ENCODE data around the gene CEP128.
"Not testable (repeated sequence)": the region's sequence is repeated elsewhere in the genome, so short reads cannot be mapped to it uniquely, and the experiment has no call there.

Gene CEP128

DNA sequence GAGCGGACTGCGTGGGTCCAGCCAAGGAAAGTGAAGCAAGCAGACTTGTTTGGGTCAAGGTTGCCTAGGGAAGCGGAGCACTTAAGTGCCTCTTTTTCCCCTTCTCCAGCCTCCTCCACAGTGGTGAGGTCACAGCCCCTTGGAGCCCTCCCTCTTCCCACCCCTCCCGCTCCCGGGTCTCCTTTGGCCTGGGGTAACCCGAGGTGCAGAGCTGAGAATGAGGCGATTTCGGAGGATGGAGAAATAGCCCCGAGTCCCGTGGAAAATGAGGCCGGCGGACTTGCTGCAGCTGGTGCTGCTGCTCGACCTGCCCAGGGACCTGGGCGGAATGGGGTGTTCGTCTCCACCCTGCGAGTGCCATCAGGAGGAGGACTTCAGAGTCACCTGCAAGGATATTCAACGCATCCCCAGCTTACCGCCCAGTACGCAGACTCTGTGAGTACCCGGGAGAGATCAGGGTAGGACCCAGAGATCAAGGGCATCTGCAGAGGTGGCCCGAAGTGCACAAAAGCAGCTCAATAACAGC, 13.9 kb upstream of the CEP128 start, which contains the start of gene TSHR:
Gene TSHR, plus strand, starts transcription at position 206 of the 526 bp plus-strand sequence. Its CDS starts 60 bp downstream, at position 266.
- H3K4me3 ChIP-seq (ENCODE audit: low read depth, low read length) = peak within 1 kb of the TSS; percentile 36
- DNase-seq (ENCODE audit: low read depth) = no peak
- TF ChIP-seq, protein P1, sequence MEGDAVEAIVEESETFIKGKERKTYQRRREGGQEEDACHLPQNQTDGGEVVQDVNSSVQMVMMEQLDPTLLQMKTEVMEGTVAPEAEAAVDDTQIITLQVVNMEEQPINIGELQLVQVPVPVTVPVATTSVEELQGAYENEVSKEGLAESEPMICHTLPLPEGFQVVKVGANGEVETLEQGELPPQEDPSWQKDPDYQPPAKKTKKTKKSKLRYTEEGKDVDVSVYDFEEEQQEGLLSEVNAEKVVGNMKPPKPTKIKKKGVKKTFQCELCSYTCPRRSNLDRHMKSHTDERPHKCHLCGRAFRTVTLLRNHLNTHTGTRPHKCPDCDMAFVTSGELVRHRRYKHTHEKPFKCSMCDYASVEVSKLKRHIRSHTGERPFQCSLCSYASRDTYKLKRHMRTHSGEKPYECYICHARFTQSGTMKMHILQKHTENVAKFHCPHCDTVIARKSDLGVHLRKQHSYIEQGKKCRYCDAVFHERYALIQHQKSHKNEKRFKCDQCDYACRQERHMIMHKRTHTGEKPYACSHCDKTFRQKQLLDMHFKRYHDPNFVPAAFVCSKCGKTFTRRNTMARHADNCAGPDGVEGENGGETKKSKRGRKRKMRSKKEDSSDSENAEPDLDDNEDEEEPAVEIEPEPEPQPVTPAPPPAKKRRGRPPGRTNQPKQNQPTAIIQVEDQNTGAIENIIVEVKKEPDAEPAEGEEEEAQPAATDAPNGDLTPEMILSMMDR (IDR thresholded peaks at IDR 0.05; ENCODE audit: low read depth, low read length, missing control alignments) = no peak

DNA sequence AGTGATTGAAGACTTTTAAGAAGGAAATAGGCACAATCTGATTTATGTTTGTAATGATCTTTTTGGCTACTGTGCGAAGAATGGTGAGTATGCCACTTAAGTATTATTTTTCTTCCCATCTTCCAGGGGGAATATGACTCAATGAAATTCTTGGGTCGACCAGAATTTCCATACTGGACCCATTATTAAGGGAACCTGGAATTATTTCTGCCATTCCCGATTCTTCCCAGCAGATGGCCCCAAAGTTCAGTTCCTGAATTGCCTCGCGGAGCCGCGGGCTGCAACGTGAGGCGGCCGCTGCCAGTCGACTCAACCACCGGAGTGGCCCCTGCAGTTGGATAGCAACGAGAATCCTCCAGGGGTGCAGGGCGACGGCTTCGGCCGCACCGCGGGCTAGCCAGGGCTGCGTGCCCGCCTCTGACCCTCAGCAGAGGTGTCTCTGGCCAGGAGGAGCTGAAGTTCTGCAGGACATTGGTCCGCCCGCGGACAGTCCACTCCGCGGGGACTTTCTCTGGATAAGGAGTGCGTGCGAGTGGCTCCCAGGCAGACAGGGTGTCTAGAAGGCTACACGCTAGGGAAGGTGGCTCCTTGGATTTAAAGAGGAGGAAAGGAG, 13.3 kb upstream of the CEP128 start:
- TF ChIP-seq, protein P1 (IDR thresholded peaks at IDR 0.05; ENCODE audit: low read depth, low read length, missing control alignments) = peak; percentile 75

DNA sequence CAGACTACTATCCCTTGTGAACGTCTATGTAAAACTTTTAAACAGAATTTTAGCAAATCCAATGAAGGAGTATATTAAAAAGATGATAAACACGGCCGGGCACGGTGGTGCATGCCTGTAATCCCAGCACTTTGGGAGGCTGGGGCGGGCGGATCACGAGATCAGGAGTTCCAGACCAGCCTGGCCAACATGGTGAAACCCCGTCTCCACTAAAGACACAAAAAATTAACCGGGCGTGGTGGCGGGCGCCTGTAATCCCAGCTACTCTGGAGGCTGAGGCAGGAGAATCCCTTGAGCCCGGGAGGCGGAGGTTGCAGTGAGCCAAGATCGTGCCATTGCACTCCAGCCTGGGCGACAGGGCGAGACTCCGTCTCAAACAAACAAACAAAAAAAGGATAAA, 11.7 kb upstream of the CEP128 start:
- H3K4me3 ChIP-seq (ENCODE audit: low read depth, low read length); DNase-seq (ENCODE audit: low read depth): not testable (repeated sequence)

More for the DNA sequence above, 13.3 kb upstream of the CEP128 start:
- H3K4me3 ChIP-seq (ENCODE audit: low read depth, low read length) = peak overlapping the region; percentile 36
- DNase-seq (ENCODE audit: low read depth) = no peak

DNA sequence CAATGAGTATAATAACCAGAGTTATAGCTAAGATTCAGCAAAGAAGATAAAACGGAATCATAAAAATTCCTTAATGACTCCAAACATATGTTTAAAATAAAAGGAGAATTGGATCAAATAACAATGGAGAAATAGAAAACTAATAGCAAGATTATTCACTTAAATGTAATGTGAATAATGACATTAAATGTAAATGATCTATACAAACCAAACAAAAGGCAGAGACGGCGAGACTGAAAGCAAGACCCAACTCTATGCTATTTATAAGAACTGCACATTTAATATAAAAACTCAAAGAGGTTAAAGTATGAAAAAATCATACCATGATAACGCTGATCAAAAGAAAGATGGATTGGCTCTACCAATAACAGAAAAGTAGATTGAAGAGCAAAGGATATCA, 10.0 kb upstream of the CEP128 start:
- no peak overlapping the region for H3K4me3 ChIP-seq (ENCODE audit: low read depth, low read length)
- DNase-seq (ENCODE audit: low read depth) = no peak
- TF ChIP-seq, protein P1 (IDR thresholded peaks at IDR 0.05; ENCODE audit: low read depth, low read length, missing control alignments) = no peak

DNA sequence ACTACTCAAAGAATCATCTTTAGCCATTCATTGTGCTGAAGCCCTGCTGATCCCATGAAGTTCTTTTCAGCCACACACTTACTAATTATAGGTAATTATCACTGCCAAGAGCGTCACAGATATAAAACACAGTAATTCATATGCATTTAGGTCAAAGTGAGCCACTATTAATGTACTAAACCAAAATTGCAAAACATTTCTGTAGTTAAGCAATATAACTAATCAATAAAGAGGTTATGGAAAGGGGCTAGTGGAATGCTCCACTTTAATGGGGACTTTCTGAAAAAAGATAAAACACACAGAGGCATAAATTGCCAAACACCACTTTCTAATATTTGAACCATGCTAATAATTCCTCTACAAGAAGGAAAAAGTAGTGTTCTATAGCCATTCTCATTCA, 6.8 kb upstream of the CEP128 start:
- TF ChIP-seq, protein P1 (IDR thresholded peaks at IDR 0.05; ENCODE audit: low read depth, low read length, missing control alignments) = no peak
- DNase-seq (ENCODE audit: low read depth) = no peak

DNA sequence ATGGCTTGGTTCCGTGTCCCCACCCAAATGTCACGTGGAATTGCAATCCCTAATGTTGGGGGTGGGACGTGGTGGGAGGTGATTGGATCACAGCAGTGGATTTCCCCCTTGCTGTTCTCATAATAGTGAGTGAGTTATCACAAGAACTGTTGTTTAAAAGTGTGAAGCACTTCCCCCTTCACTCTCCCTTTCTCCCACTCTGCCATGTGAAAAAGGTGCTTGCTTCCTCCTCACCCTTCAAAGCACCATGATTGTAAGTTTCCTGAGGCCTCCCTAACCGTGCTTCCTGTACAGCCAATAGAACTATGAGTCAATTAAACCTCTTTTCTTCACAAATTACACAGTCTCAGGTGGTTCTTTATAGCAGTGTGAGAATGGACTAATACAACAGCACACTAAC, 5.3 kb upstream of the CEP128 start:
- no peak for DNase-seq (ENCODE audit: low read depth)
- TF ChIP-seq, protein P1 (IDR thresholded peaks at IDR 0.05; ENCODE audit: low read depth, low read length, missing control alignments) = no peak
- H3K4me3 ChIP-seq (ENCODE audit: low read depth, low read length) = no peak overlapping the region

More for the DNA sequence above, 6.8 kb upstream of the CEP128 start:
- no peak overlapping the region for H3K4me3 ChIP-seq (ENCODE audit: low read depth, low read length)

DNA sequence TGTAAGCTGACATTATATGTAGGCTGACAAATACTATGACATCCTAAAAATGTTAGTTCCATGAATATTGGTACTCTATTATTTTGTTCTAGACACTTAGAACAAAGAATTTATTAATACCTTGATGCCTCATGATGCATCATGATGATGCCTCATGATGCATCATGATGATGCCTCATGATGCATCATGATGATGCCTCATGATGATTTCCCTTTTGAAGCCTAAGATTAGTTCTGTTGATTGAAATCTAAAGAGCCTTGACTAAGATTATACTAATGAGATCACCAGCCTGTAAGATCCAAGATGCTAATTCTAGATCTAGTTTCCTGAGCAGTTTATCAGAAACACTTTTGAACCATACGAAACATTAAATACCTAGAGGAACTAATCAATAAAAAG, 4.6 kb upstream of the CEP128 start:
- H3K4me3 ChIP-seq (ENCODE audit: low read depth, low read length) = no peak overlapping the region
- TF ChIP-seq, protein P1 (IDR thresholded peaks at IDR 0.05; ENCODE audit: low read depth, low read length, missing control alignments) = no peak
- no peak for DNase-seq (ENCODE audit: low read depth)
